ENCODE results near the gene CCDC69. TPM values are rescaled to one million over a fixed set of nuclear protein-coding genes. Genes with fewer than 3 reads are reported as not detected.
"Not testable (repeated sequence)": the region's sequence is repeated elsewhere in the genome, so short reads cannot be mapped to it uniquely, and the experiment has no call there.

The CCDC69 gene
- total RNA-seq, result 10 to 100 TPM; 59.6 to 98.5 TPM

GRCh38 chr5:151223447-151224264, at the start of gene CCDC69:
Gene CCDC69, minus strand, starts transcription at chr5:151224092. Its CDS starts 122 bp downstream, at chr5:151223970.
- DNase-seq (ENCODE audit: low spot score) (peak; percentile 83), ATAC-seq (peak; percentile 85 to 91)
- Mint-ChIP-seq H3K27ac (peak within 1 kb of the TSS; percentile 94 to 98), H3K36me3 (peaks cover 10% of the 10 kb centered on the region), H3K4me1 (ENCODE audit: low read depth in 2 of 2) (peaks cover 48 to 55% of the 10 kb centered on the region in 2 donors), H3K27me3 (no peaks in the 10 kb centered on the region), H3K4me3 (peak within 1 kb of the TSS; percentile 87), H3K9me3 (no peaks in the 10 kb centered on the region)

GRCh38 chr5:151271336-151271735, 47.4 kb upstream of the CCDC69 start:
- no peak overlapping the region for H3K27ac Mint-ChIP-seq

GRCh38 chr5:151270599-151270998, 46.7 kb upstream of the CCDC69 start:
- peak; percentile 77 to 91 for ATAC-seq
- H3K36me3 Mint-ChIP-seq, result no peaks in the 10 kb centered on the region

More at GRCh38 chr5:151271336-151271735, 47.4 kb upstream of the CCDC69 start:
- no peak for DNase-seq (ENCODE audit: low spot score)
- Mint-ChIP-seq H3K27me3 (no peaks in the 10 kb centered on the region), H3K9me3 (no peaks in the 10 kb centered on the region), H3K36me3 (no peaks in the 10 kb centered on the region), H3K4me3 (no peak overlapping the region), H3K4me1 (ENCODE audit: low read depth in 2 of 2) (no peaks in the 10 kb centered on the region)
- no peak for ATAC-seq

GRCh38 chr5:151267491-151268260, 43.8 kb upstream of the CCDC69 start:
- H3K4me3 Mint-ChIP-seq, result no peak overlapping the region
- ATAC-seq, result no peak
- H3K27ac Mint-ChIP-seq, result no peak overlapping the region
- H3K27me3 Mint-ChIP-seq, result no peaks in the 10 kb centered on the region
- H3K36me3 Mint-ChIP-seq, result no peaks in the 10 kb centered on the region
- DNase-seq (ENCODE audit: low spot score), result no peak
- no peaks in the 10 kb centered on the region for H3K9me3 Mint-ChIP-seq
- H3K4me1 Mint-ChIP-seq (ENCODE audit: low read depth in 2 of 2), result peaks cover 5 to 9% of the 10 kb centered on the region in 2 donors

More at GRCh38 chr5:151270599-151270998, 46.7 kb upstream of the CCDC69 start:
- Mint-ChIP-seq H3K9me3 (no peaks in the 10 kb centered on the region), H3K27ac (no peak overlapping the region), H3K4me3 (no peak overlapping the region), H3K27me3 (no peaks in the 10 kb centered on the region), H3K4me1 (ENCODE audit: low read depth in 2 of 2) (no peaks in the 10 kb centered on the region)
- DNase-seq (ENCODE audit: low spot score), result no peak

GRCh38 chr5:151264113-151264512, 40.2 kb upstream of the CCDC69 start:
- Mint-ChIP-seq H3K36me3 (no peaks in the 10 kb centered on the region), H3K27ac (peak overlapping the region; percentile 40 to 81), H3K9me3 (no peaks in the 10 kb centered on the region), H3K27me3 (no peaks in the 10 kb centered on the region), H3K4me3 (peak overlapping the region; percentile 44), H3K4me1 (ENCODE audit: low read depth in 2 of 2) (peaks cover 7 to 9% of the 10 kb centered on the region in 2 donors)
- DNase-seq (ENCODE audit: low spot score), result no peak
- ATAC-seq, result peak; percentile 53 to 89

- Mint-ChIP-seq H3K9me3 (no peaks in the 10 kb centered on the region), H3K36me3 (no peaks in the 10 kb centered on the region), H3K27me3 (no peaks in the 10 kb centered on the region), H3K4me3 (no peak overlapping the region), H3K4me1 (ENCODE audit: low read depth in 2 of 2) (peaks cover 13% of the 10 kb centered on the region in 2 donors), H3K27ac (no peak overlapping the region)
- DNase-seq (ENCODE audit: low spot score) (no peak), ATAC-seq (no peak)
Observed at GRCh38 chr5:151262532-151262931, 38.6 kb upstream of the CCDC69 start.

GRCh38 chr5:151259931-151260330, 36.0 kb upstream of the CCDC69 start:
- Mint-ChIP-seq H3K4me1 (ENCODE audit: low read depth in 2 of 2) (peaks cover 13 to 17% of the 10 kb centered on the region in 2 donors), H3K27me3 (no peaks in the 10 kb centered on the region), H3K27ac (no peak overlapping the region), H3K9me3 (no peaks in the 10 kb centered on the region), H3K4me3 (no peak overlapping the region), H3K36me3 (no peaks in the 10 kb centered on the region)
- DNase-seq (ENCODE audit: low spot score) (no peak), ATAC-seq (no peak)

GRCh38 chr5:151258816-151259215, 34.9 kb upstream of the CCDC69 start:
- Mint-ChIP-seq H3K36me3 (no peaks in the 10 kb centered on the region), H3K4me3 (no peak overlapping the region), H3K9me3 (no peaks in the 10 kb centered on the region), H3K4me1 (ENCODE audit: low read depth in 2 of 2) (peaks cover 10 to 19% of the 10 kb centered on the region in 2 donors), H3K27ac (no peak overlapping the region), H3K27me3 (no peaks in the 10 kb centered on the region)
- ATAC-seq, result no peak
- no peak for DNase-seq (ENCODE audit: low spot score)

GRCh38 chr5:151258201-151258611, 34.3 kb upstream of the CCDC69 start:
- peaks cover 14 to 24% of the 10 kb centered on the region in 2 donors for H3K4me1 Mint-ChIP-seq (ENCODE audit: low read depth in 2 of 2)
- DNase-seq (ENCODE audit: low spot score), result no peak
- no peaks in the 10 kb centered on the region for H3K27me3 Mint-ChIP-seq
- no peak overlapping the region for H3K27ac Mint-ChIP-seq
- no peaks in the 10 kb centered on the region for H3K36me3 Mint-ChIP-seq
- no peak for ATAC-seq
- no peaks in the 10 kb centered on the region for H3K9me3 Mint-ChIP-seq
- no peak overlapping the region for H3K4me3 Mint-ChIP-seq

- Mint-ChIP-seq H3K4me3 (no peak overlapping the region), H3K36me3 (no peaks in the 10 kb centered on the region), H3K9me3 (no peaks in the 10 kb centered on the region), H3K27ac (no peak overlapping the region), H3K4me1 (ENCODE audit: low read depth in 2 of 2) (peaks cover 19 to 28% of the 10 kb centered on the region in 2 donors), H3K27me3 (no peaks in the 10 kb centered on the region)
- DNase-seq (ENCODE audit: low spot score) (no peak), ATAC-seq (no peak)
Observed at GRCh38 chr5:151257731-151258181, 33.9 kb upstream of the CCDC69 start.

- H3K27ac Mint-ChIP-seq, result no peak overlapping the region
- H3K9me3 Mint-ChIP-seq, result no peaks in the 10 kb centered on the region
- H3K36me3 Mint-ChIP-seq, result no peaks in the 10 kb centered on the region
- DNase-seq (ENCODE audit: low spot score) (no peak), ATAC-seq (no peak)
- H3K27me3 Mint-ChIP-seq, result no peaks in the 10 kb centered on the region
- no peak overlapping the region for H3K4me3 Mint-ChIP-seq
- peaks cover 32 to 37% of the 10 kb centered on the region in 2 donors for H3K4me1 Mint-ChIP-seq (ENCODE audit: low read depth in 2 of 2)
Observed at GRCh38 chr5:151255621-151256286, 31.9 kb upstream of the CCDC69 start.

GRCh38 chr5:151254990-151255389, 31.1 kb upstream of the CCDC69 start:
- H3K4me1 Mint-ChIP-seq (ENCODE audit: low read depth in 2 of 2), result peaks cover 38 to 43% of the 10 kb centered on the region in 2 donors
- not testable (repeated sequence) for H3K36me3 Mint-ChIP-seq; H3K9me3 Mint-ChIP-seq; H3K27ac Mint-ChIP-seq; H3K4me3 Mint-ChIP-seq; ATAC-seq; H3K27me3 Mint-ChIP-seq; DNase-seq (ENCODE audit: low spot score)

GRCh38 chr5:151254556-151254955, 30.7 kb upstream of the CCDC69 start:
- H3K27ac Mint-ChIP-seq, result no peak overlapping the region
- H3K36me3 Mint-ChIP-seq, result no peaks in the 10 kb centered on the region
- H3K9me3 Mint-ChIP-seq, result no peaks in the 10 kb centered on the region
- no peak overlapping the region for H3K4me3 Mint-ChIP-seq
- no peak for DNase-seq (ENCODE audit: low spot score)
- ATAC-seq, result no peak
- H3K27me3 Mint-ChIP-seq, result no peaks in the 10 kb centered on the region
- H3K4me1 Mint-ChIP-seq (ENCODE audit: low read depth in 2 of 2), result peaks cover 38 to 43% of the 10 kb centered on the region in 2 donors
